ENCODE measurements around the gene MBTPS1.

DNA sequence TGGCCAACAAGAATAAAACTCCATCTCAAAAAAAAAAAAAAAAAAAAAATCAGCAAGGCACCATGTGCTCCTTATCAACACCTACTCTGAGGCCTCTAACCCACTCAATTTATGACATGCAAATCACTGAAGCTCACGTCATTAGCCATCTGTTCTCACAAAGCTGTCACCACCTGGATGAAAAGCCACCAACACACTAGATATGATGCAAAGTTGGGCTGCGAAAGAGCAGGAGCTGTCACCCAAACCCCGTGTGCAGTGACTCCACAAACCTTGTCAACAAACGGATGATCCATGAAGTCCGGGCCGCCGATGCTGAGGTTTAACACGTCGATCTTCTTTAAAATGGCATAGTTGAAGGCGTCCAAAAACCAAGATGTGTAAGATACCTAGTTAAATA lies 25.3 kb downstream of the MBTPS1 start:
- TF ChIP-seq, protein P1, sequence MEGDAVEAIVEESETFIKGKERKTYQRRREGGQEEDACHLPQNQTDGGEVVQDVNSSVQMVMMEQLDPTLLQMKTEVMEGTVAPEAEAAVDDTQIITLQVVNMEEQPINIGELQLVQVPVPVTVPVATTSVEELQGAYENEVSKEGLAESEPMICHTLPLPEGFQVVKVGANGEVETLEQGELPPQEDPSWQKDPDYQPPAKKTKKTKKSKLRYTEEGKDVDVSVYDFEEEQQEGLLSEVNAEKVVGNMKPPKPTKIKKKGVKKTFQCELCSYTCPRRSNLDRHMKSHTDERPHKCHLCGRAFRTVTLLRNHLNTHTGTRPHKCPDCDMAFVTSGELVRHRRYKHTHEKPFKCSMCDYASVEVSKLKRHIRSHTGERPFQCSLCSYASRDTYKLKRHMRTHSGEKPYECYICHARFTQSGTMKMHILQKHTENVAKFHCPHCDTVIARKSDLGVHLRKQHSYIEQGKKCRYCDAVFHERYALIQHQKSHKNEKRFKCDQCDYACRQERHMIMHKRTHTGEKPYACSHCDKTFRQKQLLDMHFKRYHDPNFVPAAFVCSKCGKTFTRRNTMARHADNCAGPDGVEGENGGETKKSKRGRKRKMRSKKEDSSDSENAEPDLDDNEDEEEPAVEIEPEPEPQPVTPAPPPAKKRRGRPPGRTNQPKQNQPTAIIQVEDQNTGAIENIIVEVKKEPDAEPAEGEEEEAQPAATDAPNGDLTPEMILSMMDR (IDR thresholded peaks at IDR 0.05), result no peak
- no peak for TF ChIP-seq POLR2A (IDR thresholded peaks at IDR 0.05)
